Thoracic aorta (tissue), 2 donors: Measurements from ENCODE around the gene RASAL3. TPM values are rescaled to one million over a fixed set of nuclear protein-coding genes. Genes with fewer than 3 reads are reported as not detected.

Source experiments
- ATAC-seq: fragments of 150-250 bp; one replicate; pipeline ENCODE4 v1.8.0; 2017; ENCODE audit warnings: low read depth; ENCODE audit not compliant: insufficient number of reproducible peaks, low FRiP score
- DNase-seq: peaks from one replicate; pipeline ENCODE4 v3.0.0-alpha.2; 2020; ENCODE audit warnings: low spot score
- H3K27ac ChIP-seq, 2 donors: fragments of 200-600 bp; sonication (generic); 1 replicate in 1 of 2; 2 replicates in 1 of 2; pipeline ENCODE4 v1.5.1; 2016; ENCODE audit warnings: mild to moderate bottlenecking in 2 of 2, moderate library complexity in 2 of 2
- H3K27me3 ChIP-seq: fragments of 200-600 bp; sonication (generic); replicated peaks from 2 replicates; pipeline ENCODE4 v1.6.0; 2016; ENCODE audit warnings: mild to moderate bottlenecking; ENCODE audit not compliant: insufficient read depth
- H3K36me3 ChIP-seq: fragments of 200-600 bp; sonication (generic); one replicate; pipeline ENCODE4 v1.5.1; 2016
- H3K4me1 ChIP-seq, 2 donors: fragments of 200-600 bp; sonication (generic); 1 replicate in 1 of 2; 2 replicates in 1 of 2; pipeline versions ENCODE4 v1.5.1 to v1.6.0; 2016; ENCODE audit warnings: low read depth in 2 of 2, mild to moderate bottlenecking in 1 of 2; ENCODE audit not compliant: control insufficient read depth in 1 of 2
- H3K4me3 ChIP-seq: fragments of 200-600 bp; sonication (generic); 2 replicates; pipeline ENCODE4 v1.5.1; 2016; ENCODE audit warnings: mild to moderate bottlenecking
- H3K9me3 ChIP-seq: fragments of 200-600 bp; sonication (generic); 2 replicates; pipeline ENCODE4 v1.5.1; 2016
- CTCF ChIP-seq: fragments of 200-600 bp; sonication (generic); IDR thresholded peaks from one replicate; pipeline ENCODE4 v1.5.1; 2019; ENCODE audit warnings: antibody characterized with exemption
- total RNA-seq, 2 donors: library from RNA; depleted of rRNA; stranded (reverse); fragments of >200 nt; gene quantifications; one replicate each; pipeline versions ENCODE4 v1.1.0 to v1.2.3, GENCODE V29; 2016

The RASAL3 gene
- total RNA-seq, 2 donors from 2014 or later: 4.1 to 5.1 TPM

GRCh38 chr19:15436012-15436825, 28.1 kb downstream of the RASAL3 start:
- peaks cover 34 to 61% of the 10 kb centered on the region in 2 donors for H3K4me1 ChIP-seq
- no peaks in the 10 kb centered on the region for H3K36me3 ChIP-seq
- no peak overlapping the region for H3K4me3 ChIP-seq
- peak overlapping the region; percentile 61 to 78 for H3K27ac ChIP-seq
- no peaks in the 10 kb centered on the region for H3K9me3 ChIP-seq
- H3K27me3 ChIP-seq: no peaks in the 10 kb centered on the region
- ATAC-seq (no peak), DNase-seq (no peak)
- TF ChIP-seq CTCF: no peak

GRCh38 chr19:15433519-15434069, 30.8 kb downstream of the RASAL3 start:
- H3K9me3 ChIP-seq: no peaks in the 10 kb centered on the region
- no peaks in the 10 kb centered on the region for H3K27me3 ChIP-seq
- no peak for TF ChIP-seq CTCF
- peaks cover 7% of the 10 kb centered on the region for H3K36me3 ChIP-seq
- H3K4me1 ChIP-seq: peaks cover 37 to 57% of the 10 kb centered on the region in 2 donors
- ATAC-seq: no peak
- H3K4me3 ChIP-seq: peak overlapping the region; percentile 99
- DNase-seq: no peak
- peak overlapping the region; percentile 87 to 97 for H3K27ac ChIP-seq

GRCh38 chr19:15432629-15433518, 31.5 kb downstream of the RASAL3 start:
- peaks cover 30 to 50% of the 10 kb centered on the region in 2 donors for H3K4me1 ChIP-seq
- peak overlapping the region; percentile 87 to 97 for H3K27ac ChIP-seq
- peaks cover 14% of the 10 kb centered on the region for H3K36me3 ChIP-seq
- peak overlapping the region; percentile 99 for H3K4me3 ChIP-seq
- no peak for TF ChIP-seq CTCF
- peak; percentile 63 for ATAC-seq
- peak; percentile 45 for DNase-seq
- H3K9me3 ChIP-seq: no peaks in the 10 kb centered on the region
- H3K27me3 ChIP-seq: no peaks in the 10 kb centered on the region

GRCh38 chr19:15432018-15432494, 32.3 kb downstream of the RASAL3 start:
- H3K27ac ChIP-seq: peak overlapping the region in 1 of 2 donors; percentile 34
- ATAC-seq (no peak), DNase-seq (no peak)
- peaks cover 21% of the 10 kb centered on the region for H3K36me3 ChIP-seq
- H3K4me3 ChIP-seq: peak overlapping the region; percentile 90
- peaks cover 25 to 42% of the 10 kb centered on the region in 2 donors for H3K4me1 ChIP-seq
- H3K9me3 ChIP-seq: no peaks in the 10 kb centered on the region
- H3K27me3 ChIP-seq: no peaks in the 10 kb centered on the region
- TF ChIP-seq CTCF: no peak
